DMS 273 treated with DMSO at 0.1 percent for 48 hours (cell line): Measurements from ENCODE around the gene CERS3.

Source experiments
- DNase-seq: peaks from one replicate; lab custom pipeline; 2025; lab: John Stamatoyannopoulos, UW

The CERS3 gene

GRCh38 chr15:100529556-100529955, 806 bp upstream of the CERS3 start:
- DNase-seq = no peak

- DNase-seq = no peak
Measured at GRCh38 chr15:100526027-100526481, 2.7 kb downstream of the CERS3 start.

- no peak for DNase-seq
Measured at GRCh38 chr15:100525436-100525835, 3.3 kb downstream of the CERS3 start.

- no peak for DNase-seq
Measured at GRCh38 chr15:100524326-100524725, 4.4 kb downstream of the CERS3 start.

GRCh38 chr15:100521907-100522306, 6.8 kb downstream of the CERS3 start:
- no peak for DNase-seq

GRCh38 chr15:100520132-100520921, 8.4 kb downstream of the CERS3 start:
- no peak for DNase-seq

GRCh38 chr15:100517846-100518245, 10.9 kb downstream of the CERS3 start:
- no peak for DNase-seq

GRCh38 chr15:100516643-100517512, 11.9 kb downstream of the CERS3 start:
- no peak for DNase-seq

- DNase-seq = no peak
Measured at GRCh38 chr15:100515758-100516157, 13.0 kb downstream of the CERS3 start.

GRCh38 chr15:100508641-100509300, 20.0 kb downstream of the CERS3 start:
- no peak for DNase-seq

- DNase-seq = no peak
Measured at GRCh38 chr15:100502651-100503050, 26.1 kb downstream of the CERS3 start.

- no peak for DNase-seq
Measured at GRCh38 chr15:100501117-100501516, 27.6 kb downstream of the CERS3 start.

GRCh38 chr15:100500226-100500990, 28.3 kb downstream of the CERS3 start:
- no peak for DNase-seq

GRCh38 chr15:100495861-100496260, 32.9 kb downstream of the CERS3 start:
- no peak for DNase-seq

GRCh38 chr15:100493213-100493612, 35.5 kb downstream of the CERS3 start:
- DNase-seq = no peak

- DNase-seq = no peak
Measured at GRCh38 chr15:100484443-100484842, 44.3 kb downstream of the CERS3 start.

- DNase-seq = no peak
Measured at GRCh38 chr15:100483370-100483769, 45.4 kb downstream of the CERS3 start.

GRCh38 chr15:100476805-100477204, 51.9 kb downstream of the CERS3 start:
- no peak for DNase-seq

GRCh38 chr15:100472736-100473135, 56.0 kb downstream of the CERS3 start:
- DNase-seq = no peak

- DNase-seq = no peak
Measured at GRCh38 chr15:100471933-100472332, 56.8 kb downstream of the CERS3 start.

GRCh38 chr15:100468285-100468684, 60.5 kb downstream of the CERS3 start:
- DNase-seq = no peak

- DNase-seq = no peak
Measured at GRCh38 chr15:100466073-100466472, 62.7 kb downstream of the CERS3 start.
